Astrocyte (in vitro differentiated cells and primary cell): ENCODE results near the gene CAMK2B. TPM values are rescaled to one million over a fixed set of nuclear protein-coding genes. Genes with fewer than 3 reads are reported as not detected.

Experiments used
- DNase-seq: peaks from one replicate; pipeline ENCODE4 v3.0.0-alpha.2; 2010; ENCODE audit warnings: low read depth
- FAIRE-seq: peaks from 2 replicates; lab custom pipeline; 2011; peaks lifted over from hg19 to GRCh38; lab: Jason Lieb, UNC
- H2AFZ ChIP-seq: 2 replicates; pipeline ENCODE4 v1.6.0; 2012; ENCODE audit warnings: low read depth, low read length, inconsistent platforms
- H3K27ac ChIP-seq: 2 replicates; pipeline ENCODE4 v1.5.1; 2011; ENCODE audit warnings: low read depth, low read length, inconsistent platforms
- H3K27me3 ChIP-seq: 2 replicates; pipeline ENCODE4 v1.6.0; 2011; ENCODE audit warnings: low read length, inconsistent platforms; ENCODE audit not compliant: insufficient read depth
- H3K36me3 ChIP-seq: 2 replicates; pipeline ENCODE4 v1.5.1; 2011; ENCODE audit warnings: low read length, inconsistent platforms; ENCODE audit not compliant: insufficient read depth
- H3K4me1 ChIP-seq: 2 replicates; pipeline ENCODE4 v1.5.1; 2011; ENCODE audit warnings: low read length, inconsistent platforms; ENCODE audit not compliant: insufficient read depth
- H3K4me2 ChIP-seq: 2 replicates; pipeline ENCODE4 v1.6.0; 2012; ENCODE audit warnings: low read length, inconsistent platforms
- H3K4me3 ChIP-seq: 2 replicates; pipeline ENCODE4 v1.5.1; 2011; ENCODE audit warnings: low read depth, mild to moderate bottlenecking, low read length, inconsistent platforms; ENCODE audit not compliant: insufficient read depth
- H3K79me2 ChIP-seq: 2 replicates; pipeline ENCODE4 v1.6.0; 2012; ENCODE audit warnings: mild to moderate bottlenecking, low read length, inconsistent platforms; ENCODE audit not compliant: insufficient read depth
- H3K9ac ChIP-seq: 2 replicates; pipeline ENCODE4 v1.6.0; 2012; ENCODE audit warnings: mild to moderate bottlenecking, low read length, inconsistent platforms
- H3K9me3 ChIP-seq: 2 replicates; pipeline ENCODE4 v1.5.1; 2012; ENCODE audit warnings: low read depth, mild to moderate bottlenecking, low read length, inconsistent platforms; ENCODE audit not compliant: insufficient read depth
- H4K20me1 ChIP-seq: 2 replicates; pipeline ENCODE4 v1.6.0; 2012; ENCODE audit warnings: low read length, inconsistent platforms; ENCODE audit not compliant: insufficient read depth
- H3K27ac Mint-ChIP-seq: one replicate; pipeline ENCODE4 v1.8.0; 2021; ENCODE audit warnings: mild to moderate bottlenecking, mixed read lengths; ENCODE audit not compliant: unreplicated experiment
- H3K27me3 Mint-ChIP-seq: one replicate; pipeline ENCODE4 v1.8.0; 2021; ENCODE audit warnings: low read depth, mixed read lengths; ENCODE audit not compliant: unreplicated experiment
- H3K36me3 Mint-ChIP-seq: one replicate; pipeline ENCODE4 v1.8.0; 2021; ENCODE audit warnings: low read depth, mixed read lengths; ENCODE audit not compliant: unreplicated experiment
- H3K4me1 Mint-ChIP-seq: one replicate; pipeline ENCODE4 v1.8.0; 2021; ENCODE audit warnings: low read depth, mixed read lengths; ENCODE audit not compliant: unreplicated experiment
- H3K4me3 Mint-ChIP-seq: one replicate; pipeline ENCODE4 v1.8.0; 2021; ENCODE audit warnings: mild to moderate bottlenecking, moderate library complexity, mixed read lengths; ENCODE audit not compliant: unreplicated experiment
- H3K9me3 Mint-ChIP-seq: one replicate; pipeline ENCODE4 v1.8.0; 2021; ENCODE audit warnings: mild to moderate bottlenecking, mixed read lengths; ENCODE audit not compliant: unreplicated experiment
- EZH2 ChIP-seq: IDR thresholded peaks from 2 replicates; pipeline ENCODE4 v1.6.1; 2012; ENCODE audit warnings: mild to moderate bottlenecking, low read length, inconsistent platforms; ENCODE audit not compliant: insufficient read depth
- total RNA-seq: library from RNA; stranded (reverse); gene quantifications from 2 replicates; pipeline ENCODE4 v1.2.1, GENCODE V29; 2021
- TF ChIP-seq, protein P1 (sequence below): IDR thresholded peaks from 2 replicates; pipeline ENCODE4 v1.5.1; 2011; ENCODE audit warnings: low read depth, mild to moderate bottlenecking, inconsistent platforms, low read length, moderate library complexity; ENCODE audit not compliant: insufficient read depth

Gene CAMK2B
- total RNA-seq, 1 donor from 2014 or later: 0.18 TPM

DNA sequence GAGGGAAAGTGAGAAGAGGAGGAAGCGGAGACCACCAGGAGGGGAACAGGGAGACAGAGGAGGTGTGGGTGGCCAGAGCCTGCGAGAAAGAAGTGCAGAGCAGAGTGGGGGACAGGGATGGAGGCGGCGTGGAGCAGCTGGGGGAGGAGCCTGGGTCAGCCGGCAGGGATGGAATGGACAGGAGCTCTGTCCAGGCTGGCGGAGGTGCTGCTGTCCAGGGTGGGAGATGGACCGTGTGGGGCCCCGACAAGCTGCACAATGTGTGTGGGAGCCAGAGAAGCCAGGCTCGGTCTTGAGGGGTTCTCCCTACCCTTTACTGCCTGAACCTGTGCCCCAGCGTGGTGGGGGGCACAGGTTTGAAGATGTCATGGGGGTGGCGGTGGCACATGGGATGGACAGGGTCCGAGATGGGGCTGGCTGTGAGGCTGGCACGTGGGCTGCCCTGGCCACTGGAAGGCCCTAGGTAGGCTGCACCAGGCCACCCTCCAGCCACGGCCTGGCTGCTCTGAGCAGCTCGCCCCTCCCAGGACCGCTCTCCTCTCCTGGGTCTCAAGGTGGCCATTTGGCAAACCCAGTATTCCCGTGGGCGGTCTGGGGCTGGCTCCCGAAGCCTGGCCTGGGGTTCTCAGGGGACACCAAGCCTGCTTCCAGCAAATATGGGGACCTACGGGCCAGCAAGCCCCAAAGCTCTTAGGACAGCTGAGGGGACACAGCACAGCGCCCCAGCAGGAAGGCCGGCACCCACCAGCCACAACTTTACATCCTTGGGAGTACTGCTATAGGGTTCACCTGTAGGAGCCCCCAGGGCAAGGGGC is 92.3 kb downstream of the CAMK2B start:
- Histone ChIP-seq H3K4me2 (no peak overlapping the region), H4K20me1 (no peaks in the 10 kb centered on the region), H3K9me3 (no peaks in the 10 kb centered on the region), H3K9ac (no peak overlapping the region), H2AFZ (no peak overlapping the region), H3K27ac (no peak overlapping the region), H3K4me3 (no peak overlapping the region), H3K36me3 (no peaks in the 10 kb centered on the region), H3K27me3 (no peaks in the 10 kb centered on the region), H3K79me2 (no peaks in the 10 kb centered on the region), H3K4me1 (no peaks in the 10 kb centered on the region)
- DNase-seq (no peak), FAIRE-seq (no peak)
- no peaks in the 10 kb centered on the region for H3K4me1 Mint-ChIP-seq
- TF ChIP-seq, protein P1, sequence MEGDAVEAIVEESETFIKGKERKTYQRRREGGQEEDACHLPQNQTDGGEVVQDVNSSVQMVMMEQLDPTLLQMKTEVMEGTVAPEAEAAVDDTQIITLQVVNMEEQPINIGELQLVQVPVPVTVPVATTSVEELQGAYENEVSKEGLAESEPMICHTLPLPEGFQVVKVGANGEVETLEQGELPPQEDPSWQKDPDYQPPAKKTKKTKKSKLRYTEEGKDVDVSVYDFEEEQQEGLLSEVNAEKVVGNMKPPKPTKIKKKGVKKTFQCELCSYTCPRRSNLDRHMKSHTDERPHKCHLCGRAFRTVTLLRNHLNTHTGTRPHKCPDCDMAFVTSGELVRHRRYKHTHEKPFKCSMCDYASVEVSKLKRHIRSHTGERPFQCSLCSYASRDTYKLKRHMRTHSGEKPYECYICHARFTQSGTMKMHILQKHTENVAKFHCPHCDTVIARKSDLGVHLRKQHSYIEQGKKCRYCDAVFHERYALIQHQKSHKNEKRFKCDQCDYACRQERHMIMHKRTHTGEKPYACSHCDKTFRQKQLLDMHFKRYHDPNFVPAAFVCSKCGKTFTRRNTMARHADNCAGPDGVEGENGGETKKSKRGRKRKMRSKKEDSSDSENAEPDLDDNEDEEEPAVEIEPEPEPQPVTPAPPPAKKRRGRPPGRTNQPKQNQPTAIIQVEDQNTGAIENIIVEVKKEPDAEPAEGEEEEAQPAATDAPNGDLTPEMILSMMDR: no peak
- TF ChIP-seq EZH2: no peak
- peaks cover 20% of the 10 kb centered on the region for H3K27me3 Mint-ChIP-seq
- H3K9me3 Mint-ChIP-seq: no peaks in the 10 kb centered on the region
- H3K36me3 Mint-ChIP-seq: no peaks in the 10 kb centered on the region
- H3K27ac Mint-ChIP-seq: no peak overlapping the region
- no peak overlapping the region for H3K4me3 Mint-ChIP-seq

DNA sequence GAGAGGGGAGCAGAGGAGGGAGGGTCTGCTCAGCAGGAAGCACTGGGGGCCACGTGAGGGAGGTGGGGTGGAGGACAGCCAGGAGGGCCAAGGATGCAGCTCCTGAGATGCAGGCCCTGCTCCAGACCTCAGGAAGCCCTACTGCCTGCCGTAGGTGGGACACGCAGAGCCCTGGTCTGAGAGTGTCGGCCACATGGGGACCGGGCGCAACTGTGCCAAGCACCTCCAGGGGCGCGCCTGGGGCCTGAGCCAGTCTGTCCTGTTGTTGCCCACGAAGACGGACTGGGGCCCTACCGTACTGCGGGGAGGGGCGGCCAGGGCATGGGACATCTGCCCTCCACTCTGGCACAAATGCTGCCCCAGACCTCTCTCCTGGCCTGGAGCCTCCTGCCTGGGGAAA is 93.0 kb downstream of the CAMK2B start:
- H3K4me1 ChIP-seq: no peaks in the 10 kb centered on the region
- no peak overlapping the region for H3K4me2 ChIP-seq
- Mint-ChIP-seq H3K36me3 (no peaks in the 10 kb centered on the region), H3K27ac (no peak overlapping the region), H3K4me3 (no peak overlapping the region), H3K4me1 (no peaks in the 10 kb centered on the region), H3K27me3 (peaks cover 22% of the 10 kb centered on the region), H3K9me3 (no peaks in the 10 kb centered on the region)
- no peak overlapping the region for H2AFZ ChIP-seq
- no peak for DNase-seq
- no peaks in the 10 kb centered on the region for H3K36me3 ChIP-seq
- H3K79me2 ChIP-seq: no peaks in the 10 kb centered on the region
- H3K4me3 ChIP-seq: no peak overlapping the region
- no peak overlapping the region for H3K27ac ChIP-seq
- no peak overlapping the region for H3K9ac ChIP-seq
- FAIRE-seq: no peak
- no peaks in the 10 kb centered on the region for H4K20me1 ChIP-seq
- no peaks in the 10 kb centered on the region for H3K9me3 ChIP-seq
- TF ChIP-seq, protein P1: no peak
- no peak for TF ChIP-seq EZH2
- no peaks in the 10 kb centered on the region for H3K27me3 ChIP-seq

DNA sequence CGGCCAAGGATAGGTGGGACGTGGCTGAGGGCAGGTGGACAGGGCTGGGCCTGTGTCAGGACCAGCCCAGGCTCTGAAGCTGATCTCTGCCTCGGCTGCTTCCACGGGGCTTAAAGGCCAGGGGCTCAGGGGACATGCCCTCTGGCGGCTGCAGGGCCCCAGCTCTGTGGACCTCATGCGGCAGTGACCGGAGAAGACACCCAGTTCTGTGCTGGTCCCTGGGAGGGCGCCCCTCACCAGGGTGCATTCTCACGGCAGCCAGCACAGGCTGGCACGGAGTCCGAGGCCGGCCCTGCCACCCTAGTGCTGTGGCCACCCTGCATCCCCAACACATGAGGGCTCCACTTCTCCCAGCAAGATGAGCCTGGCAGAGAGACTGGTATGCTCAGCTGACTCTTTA is 94.3 kb downstream of the CAMK2B start:
- Histone ChIP-seq H3K79me2 (no peaks in the 10 kb centered on the region), H3K36me3 (no peaks in the 10 kb centered on the region), H3K9ac (no peak overlapping the region), H3K4me2 (no peak overlapping the region), H2AFZ (no peak overlapping the region), H3K4me3 (no peak overlapping the region), H3K9me3 (no peaks in the 10 kb centered on the region), H3K4me1 (no peaks in the 10 kb centered on the region), H3K27me3 (peaks cover under 1% of the 10 kb centered on the region), H4K20me1 (no peaks in the 10 kb centered on the region), H3K27ac (no peak overlapping the region)
- H3K27ac Mint-ChIP-seq: no peak overlapping the region
- no peaks in the 10 kb centered on the region for H3K36me3 Mint-ChIP-seq
- no peak for FAIRE-seq
- TF ChIP-seq, protein P1: no peak
- no peak for TF ChIP-seq EZH2
- DNase-seq: no peak
- H3K9me3 Mint-ChIP-seq: no peaks in the 10 kb centered on the region
- no peaks in the 10 kb centered on the region for H3K4me1 Mint-ChIP-seq
- peaks cover 15% of the 10 kb centered on the region for H3K27me3 Mint-ChIP-seq
- H3K4me3 Mint-ChIP-seq: no peak overlapping the region
